Suprapubic skin (tissue), 4 donors: Measurements from ENCODE around the gene ITPKB. TPM values are rescaled to one million over a fixed set of nuclear protein-coding genes. Genes with fewer than 3 reads are reported as not detected.
A peak's percentile ranks its signal among the peaks of the same experiment; 100 is the strongest.

Experiments used
- DNase-seq, 2 donors: peaks; one replicate each; pipeline ENCODE4 v3.0.0-alpha.2; 2019; ENCODE audit warnings: low spot score in 2 of 2
- H3K27ac ChIP-seq: fragments of 200-600 bp; sonication (generic); one replicate; pipeline ENCODE4 v1.5.1; 2019
- H3K27me3 ChIP-seq: fragments of 200-600 bp; sonication (generic); one replicate; pipeline ENCODE4 v1.5.1; 2019
- H3K36me3 ChIP-seq: fragments of 200-600 bp; sonication (generic); one replicate; pipeline ENCODE4 v1.5.1; 2019
- H3K4me1 ChIP-seq: fragments of 200-600 bp; sonication (generic); one replicate; pipeline ENCODE4 v1.5.1; 2019
- H3K4me3 ChIP-seq: fragments of 200-600 bp; sonication (generic); one replicate; pipeline ENCODE4 v1.5.1; 2019; ENCODE audit warnings: mild to moderate bottlenecking
- H3K9me3 ChIP-seq: fragments of 200-600 bp; sonication (generic); one replicate; pipeline ENCODE4 v1.5.1; 2019
- EP300 ChIP-seq: sonication (generic); formaldehyde crosslinking; IDR thresholded peaks from one replicate; pipeline ENCODE4 v1.6.1; 2017; ENCODE audit warnings: antibody characterized with exemption
- POLR2A ChIP-seq, 2 donors: fragments of 450-650 bp; IDR thresholded peaks; one replicate each; pipeline ENCODE4 v1.6.1; 2017; ENCODE audit warnings: antibody characterized with exemption in 2 of 2, mild to moderate bottlenecking in 2 of 2, moderate library complexity in 2 of 2
- POLR2AphosphoS5 ChIP-seq, 3 donors: sonication (generic); formaldehyde crosslinking; IDR thresholded peaks; one replicate each; pipeline ENCODE4 v1.6.1; 2017; ENCODE audit warnings: antibody characterized with exemption in 3 of 3
- WGBS: methylation state at CpG from one replicate; pipeline ENCODE4 v1.1.5; 2018; 5-methylcytosine and 5-hydroxymethylcytosine counted together
- total RNA-seq, 4 donors: library from RNA; depleted of rRNA; stranded (reverse); fragments of >200 nt; gene quantifications; one replicate each; pipeline ENCODE4 v1.1.0, GENCODE V29; 2016
- TF ChIP-seq, protein P1 (sequence below), 2 donors: fragments of 200-600 bp in 1 of 2; fragments of 450-650 bp in 1 of 2; sonication (generic) in 1 of 2; IDR thresholded peaks; one replicate each; pipeline ENCODE4 v1.5.1; 2016 to 2019; ENCODE audit warnings: antibody characterized with exemption in 2 of 2, mild to moderate bottlenecking in 1 of 2, moderate library complexity in 1 of 2

The ITPKB gene
- total RNA-seq, 4 donors from 2014 or later, result 31.0 to 39.0 (median 35.3) TPM

DNA sequence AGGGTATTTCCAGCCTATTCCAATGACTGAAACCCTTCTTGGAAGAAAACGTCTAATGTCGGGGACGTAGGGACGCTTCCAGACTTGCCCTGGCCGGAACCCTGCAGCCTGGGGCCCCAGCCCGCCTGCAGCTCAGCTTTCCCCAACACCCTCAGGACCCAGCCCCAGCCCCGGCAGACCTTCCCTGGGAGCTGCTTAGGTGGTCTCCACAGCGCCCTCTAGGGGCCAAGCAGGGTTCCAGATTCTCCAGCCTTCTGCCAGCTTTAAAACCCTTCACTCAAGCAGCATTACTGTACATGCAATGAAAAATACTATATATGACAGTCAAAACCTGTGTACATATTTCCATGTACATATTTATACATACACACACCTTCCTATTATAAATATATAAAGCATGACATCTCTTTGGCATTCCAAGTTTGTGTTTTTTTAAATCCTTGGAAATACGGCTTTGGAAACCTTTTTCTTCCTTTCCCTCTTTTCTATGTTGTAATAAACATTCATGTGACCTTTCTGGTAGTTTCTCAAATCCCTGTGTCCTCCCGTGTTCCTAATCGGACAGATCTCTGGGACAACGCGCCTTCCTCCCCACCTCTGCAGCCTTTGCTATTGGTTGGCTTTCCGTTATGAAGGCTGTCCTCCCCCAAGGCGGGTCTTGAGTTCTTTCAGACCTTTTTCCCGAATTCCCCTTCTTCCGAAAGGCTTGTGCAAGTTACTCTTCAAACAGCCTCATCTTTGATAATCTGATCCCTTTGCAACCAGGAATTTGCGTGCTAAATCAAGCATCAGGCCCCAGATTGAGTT lies 130.2 kb downstream of the ITPKB start:
- H3K4me3 ChIP-seq, result no peak overlapping the region

DNA sequence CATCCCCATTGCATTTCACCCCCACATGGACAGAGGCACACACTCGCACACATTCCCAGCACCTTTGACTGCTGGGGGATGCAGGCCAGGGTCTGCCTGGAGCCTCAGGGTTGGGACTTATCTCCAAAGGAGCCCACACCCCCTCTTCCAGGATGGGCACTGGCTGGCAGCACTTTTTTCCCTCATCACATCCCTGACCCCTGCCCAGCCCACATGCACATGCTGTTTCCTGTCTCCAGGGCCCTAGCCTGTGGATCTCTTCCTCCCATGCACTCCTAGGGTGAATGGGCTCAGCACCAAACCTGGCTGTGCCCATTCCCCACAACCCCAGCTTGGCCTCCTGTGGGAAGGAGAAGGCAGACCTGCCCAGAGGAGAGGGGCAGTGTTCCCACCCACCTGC lies 131.3 kb downstream of the ITPKB start:
- Histone ChIP-seq H3K4me1 (peaks cover 40% of the 10 kb centered on the region), H3K9me3 (no peaks in the 10 kb centered on the region), H3K36me3 (no peaks in the 10 kb centered on the region), H3K27ac (no peak overlapping the region), H3K27me3 (no peaks in the 10 kb centered on the region), H3K4me3 (no peak overlapping the region)
- 100% methylated on average over 1 of the region's 1 CpG for WGBS
- no peak for DNase-seq
- TF ChIP-seq, protein P1, sequence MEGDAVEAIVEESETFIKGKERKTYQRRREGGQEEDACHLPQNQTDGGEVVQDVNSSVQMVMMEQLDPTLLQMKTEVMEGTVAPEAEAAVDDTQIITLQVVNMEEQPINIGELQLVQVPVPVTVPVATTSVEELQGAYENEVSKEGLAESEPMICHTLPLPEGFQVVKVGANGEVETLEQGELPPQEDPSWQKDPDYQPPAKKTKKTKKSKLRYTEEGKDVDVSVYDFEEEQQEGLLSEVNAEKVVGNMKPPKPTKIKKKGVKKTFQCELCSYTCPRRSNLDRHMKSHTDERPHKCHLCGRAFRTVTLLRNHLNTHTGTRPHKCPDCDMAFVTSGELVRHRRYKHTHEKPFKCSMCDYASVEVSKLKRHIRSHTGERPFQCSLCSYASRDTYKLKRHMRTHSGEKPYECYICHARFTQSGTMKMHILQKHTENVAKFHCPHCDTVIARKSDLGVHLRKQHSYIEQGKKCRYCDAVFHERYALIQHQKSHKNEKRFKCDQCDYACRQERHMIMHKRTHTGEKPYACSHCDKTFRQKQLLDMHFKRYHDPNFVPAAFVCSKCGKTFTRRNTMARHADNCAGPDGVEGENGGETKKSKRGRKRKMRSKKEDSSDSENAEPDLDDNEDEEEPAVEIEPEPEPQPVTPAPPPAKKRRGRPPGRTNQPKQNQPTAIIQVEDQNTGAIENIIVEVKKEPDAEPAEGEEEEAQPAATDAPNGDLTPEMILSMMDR (IDR thresholded peaks at IDR 0.05), result no peak
- no peak for TF ChIP-seq EP300
- no peak for TF ChIP-seq POLR2AphosphoS5 (IDR thresholded peaks at IDR 0.05)
- no peak for TF ChIP-seq POLR2A (IDR thresholded peaks at IDR 0.05)

More for the DNA sequence above, 130.2 kb downstream of the ITPKB start:
- Histone ChIP-seq H3K27me3 (no peaks in the 10 kb centered on the region), H3K27ac (no peak overlapping the region), H3K4me1 (peaks cover 29% of the 10 kb centered on the region), H3K9me3 (no peaks in the 10 kb centered on the region), H3K36me3 (no peaks in the 10 kb centered on the region)
- TF ChIP-seq, protein P1 (IDR thresholded peaks at IDR 0.05), result peak; percentile 26 to 84
- TF ChIP-seq POLR2AphosphoS5 (IDR thresholded peaks at IDR 0.05), result no peak
- 64% methylated on average over 18 of the region's 18 CpGs for WGBS
- DNase-seq, result no peak

DNA sequence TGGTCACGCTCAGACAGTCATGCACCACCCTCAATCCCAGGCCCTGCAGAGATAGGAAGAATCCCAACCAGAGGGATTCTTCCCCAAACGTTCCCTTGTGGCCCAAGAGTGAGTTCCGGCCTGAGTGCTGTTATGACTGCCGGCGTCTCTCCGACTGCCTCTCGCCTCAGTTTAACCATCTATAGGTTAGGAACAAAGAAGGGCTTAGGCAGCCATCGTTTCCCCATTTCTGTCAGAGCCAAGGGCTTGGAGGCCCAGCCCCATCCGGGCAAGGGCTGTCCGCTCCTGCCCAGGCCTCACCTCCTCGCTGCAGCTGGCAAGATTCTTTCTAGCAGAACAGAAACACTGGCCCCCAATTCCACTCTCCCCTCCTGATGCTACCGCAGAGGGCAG lies 131.8 kb downstream of the ITPKB start:
- Histone ChIP-seq H3K36me3 (no peaks in the 10 kb centered on the region), H3K4me3 (no peak overlapping the region), H3K9me3 (no peaks in the 10 kb centered on the region), H3K27ac (no peak overlapping the region), H3K4me1 (peaks cover 45% of the 10 kb centered on the region), H3K27me3 (no peaks in the 10 kb centered on the region)
- no peak for DNase-seq
- TF ChIP-seq, protein P1 (IDR thresholded peaks at IDR 0.05), result no peak
- TF ChIP-seq POLR2A (IDR thresholded peaks at IDR 0.05) (no peak), POLR2AphosphoS5 (IDR thresholded peaks at IDR 0.05) (no peak), EP300 (no peak)
- 98% methylated on average over 8 of the region's 12 CpGs for WGBS

DNA sequence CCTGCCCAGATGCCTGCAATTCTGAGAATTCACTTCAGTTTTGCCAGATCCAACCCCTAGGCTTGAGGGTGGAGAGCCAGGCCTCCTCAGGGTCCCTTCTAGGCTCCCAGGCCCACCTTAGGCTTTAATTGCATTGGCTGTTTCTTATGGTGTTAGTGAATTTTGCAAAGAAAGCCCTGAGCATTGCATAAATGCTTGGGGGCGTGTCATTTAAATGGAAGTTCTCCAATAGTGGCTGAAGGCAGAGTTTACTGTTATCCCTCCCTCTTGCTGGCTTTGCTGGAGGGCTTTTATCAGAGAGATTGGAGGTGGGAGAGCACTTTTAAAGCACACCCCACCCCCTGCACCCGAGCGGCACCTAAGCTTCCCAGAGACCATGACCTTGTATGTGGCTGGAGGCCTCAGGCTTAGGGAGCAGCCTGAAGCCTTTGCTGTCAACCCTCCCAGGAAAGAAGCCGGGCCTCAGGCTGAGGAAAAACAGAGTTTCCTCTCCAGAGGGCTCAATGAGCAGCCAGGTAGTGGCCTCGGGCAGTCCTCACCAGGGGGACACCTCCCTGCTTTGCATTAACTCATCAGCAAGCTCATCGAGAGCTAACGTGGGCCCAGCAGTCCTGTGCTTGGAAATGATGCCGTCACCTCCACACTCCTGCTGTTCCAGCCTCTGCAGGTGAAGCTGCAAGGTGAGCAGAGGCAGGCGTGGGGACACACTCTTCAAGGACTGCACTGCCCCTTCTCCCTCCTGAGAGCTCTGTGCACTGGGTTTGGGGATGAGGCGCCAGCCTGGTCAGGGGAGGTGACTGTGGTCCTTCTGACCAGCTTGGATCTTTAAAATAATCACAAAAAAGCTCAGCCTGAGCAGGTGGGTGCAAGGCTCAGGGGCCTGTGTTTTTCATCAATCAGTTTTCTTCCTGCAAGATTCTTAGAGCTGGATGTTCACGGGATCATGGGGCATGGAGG lies 132.5 kb downstream of the ITPKB start:
- TF ChIP-seq EP300 (no peak), POLR2AphosphoS5 (IDR thresholded peaks at IDR 0.05) (no peak), POLR2A (IDR thresholded peaks at IDR 0.05) (no peak)
- TF ChIP-seq, protein P1 (IDR thresholded peaks at IDR 0.05), result no peak
- Histone ChIP-seq H3K27me3 (no peaks in the 10 kb centered on the region), H3K36me3 (no peaks in the 10 kb centered on the region), H3K27ac (no peak overlapping the region), H3K9me3 (no peaks in the 10 kb centered on the region), H3K4me1 (peaks cover 51% of the 10 kb centered on the region), H3K4me3 (no peak overlapping the region)
- 91% methylated on average over 9 of the region's 11 CpGs for WGBS
- no peak for DNase-seq
